Measurements from ENCODE around the gene PPP3CA.

GRCh38 chr4:101098666-101099400, 248.5 kb downstream of the PPP3CA start:
- no peak for TF ChIP-seq CTCF (IDR thresholded peaks at IDR 0.05)
- TF ChIP-seq POLR2A (IDR thresholded peaks at IDR 0.05), result no peak

Data from Peyer's patch (tissue), 4 donors.